ENCODE results near the gene PPFIA3. TPM values are rescaled to one million over a fixed set of nuclear protein-coding genes. Genes with fewer than 3 reads are reported as not detected.

Gene PPFIA3
- total and polyA plus RNA-seq, 2 experiments from 2014 or later, result 25.4 to 29.7 TPM

DNA sequence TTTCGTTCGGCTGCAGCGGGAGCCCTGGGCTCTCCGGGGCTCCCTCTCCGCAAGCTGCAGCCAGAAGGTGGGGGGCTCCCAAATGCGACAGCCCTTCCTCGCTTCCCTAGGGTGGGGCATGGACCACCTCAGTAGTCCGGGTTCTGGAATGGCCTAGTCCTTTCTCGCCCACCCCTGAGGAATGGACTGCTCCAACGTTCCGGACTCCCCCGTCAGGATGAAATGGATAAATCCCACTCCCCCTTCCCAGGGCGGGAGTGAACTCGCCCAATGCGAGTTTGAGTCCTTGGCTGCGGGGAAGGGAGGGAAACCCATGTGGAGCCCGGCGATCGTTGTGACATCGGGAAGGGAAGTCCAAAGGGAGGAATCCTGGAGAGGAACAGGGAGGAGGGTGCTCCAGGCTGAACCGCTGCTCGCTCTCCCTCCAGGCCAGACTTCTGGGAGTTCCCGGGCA is 30.3 kb downstream of the PPFIA3 start:
- peaks cover 39% of the 10 kb centered on the region for H3K4me1 Mint-ChIP-seq
- H3K4me3 ChIP-seq, result peak overlapping the region; percentile 96
- peaks cover 28% of the 10 kb centered on the region for H3K27me3 Mint-ChIP-seq (ENCODE audit: insufficient read depth, low read depth, poor library complexity)
- peaks cover 10% of the 10 kb centered on the region for H3K9me3 Mint-ChIP-seq
- peak overlapping the region; percentile 96 for H3K4me3 Mint-ChIP-seq
- H3K27ac ChIP-seq (ENCODE audit: low read depth), result peak overlapping the region; percentile 90
- peaks cover 7% of the 10 kb centered on the region; the same call in 1 of the 2 replicates for H3K27me3 ChIP-seq (ENCODE audit: insufficient read depth)
- H3F3A ChIP-seq (replicated peaks; ENCODE audit: low read depth), result peaks cover 22% of the 10 kb centered on the region
- peak overlapping the region; percentile 99 for H3K4me2 ChIP-seq
- peak; percentile 93 for DNase-seq (ENCODE audit: low spot score)
- peak overlapping the region; percentile 95 for H3K27ac Mint-ChIP-seq
- peaks cover 17% of the 10 kb centered on the region for H3K9me2 ChIP-seq (ENCODE audit: insufficient read depth)
- H3K79me2 ChIP-seq (replicated peaks; ENCODE audit: insufficient read depth), result no peaks in the 10 kb centered on the region
- peaks cover 15% of the 10 kb centered on the region for H3K4me1 ChIP-seq (ENCODE audit: insufficient read depth)
- H3K36me3 ChIP-seq (ENCODE audit: insufficient read depth), result no peaks in the 10 kb centered on the region
- no peaks in the 10 kb centered on the region for H4K20me1 ChIP-seq (replicated peaks; ENCODE audit: insufficient read depth)
- TF ChIP-seq EZH2phosphoT487 (IDR thresholded peaks at IDR 0.05; ENCODE audit: unreplicated experiment), result no peak
- no peak for TF ChIP-seq JUNB (IDR thresholded peaks at IDR 0.05; ENCODE audit: unreplicated experiment)
- peak; percentile 37; the same call in 1 of the 2 replicates for TF ChIP-seq POLR2AphosphoS5 (IDR thresholded peaks at IDR 0.05; ENCODE audit: low read depth)
- no peak for TF ChIP-seq STAT1 (IDR thresholded peaks at IDR 0.05; ENCODE audit: unreplicated experiment)
- TF ChIP-seq EZH2 (IDR thresholded peaks at IDR 0.05; ENCODE audit: low read depth, unreplicated experiment), result no peak
- TF ChIP-seq, protein P1, sequence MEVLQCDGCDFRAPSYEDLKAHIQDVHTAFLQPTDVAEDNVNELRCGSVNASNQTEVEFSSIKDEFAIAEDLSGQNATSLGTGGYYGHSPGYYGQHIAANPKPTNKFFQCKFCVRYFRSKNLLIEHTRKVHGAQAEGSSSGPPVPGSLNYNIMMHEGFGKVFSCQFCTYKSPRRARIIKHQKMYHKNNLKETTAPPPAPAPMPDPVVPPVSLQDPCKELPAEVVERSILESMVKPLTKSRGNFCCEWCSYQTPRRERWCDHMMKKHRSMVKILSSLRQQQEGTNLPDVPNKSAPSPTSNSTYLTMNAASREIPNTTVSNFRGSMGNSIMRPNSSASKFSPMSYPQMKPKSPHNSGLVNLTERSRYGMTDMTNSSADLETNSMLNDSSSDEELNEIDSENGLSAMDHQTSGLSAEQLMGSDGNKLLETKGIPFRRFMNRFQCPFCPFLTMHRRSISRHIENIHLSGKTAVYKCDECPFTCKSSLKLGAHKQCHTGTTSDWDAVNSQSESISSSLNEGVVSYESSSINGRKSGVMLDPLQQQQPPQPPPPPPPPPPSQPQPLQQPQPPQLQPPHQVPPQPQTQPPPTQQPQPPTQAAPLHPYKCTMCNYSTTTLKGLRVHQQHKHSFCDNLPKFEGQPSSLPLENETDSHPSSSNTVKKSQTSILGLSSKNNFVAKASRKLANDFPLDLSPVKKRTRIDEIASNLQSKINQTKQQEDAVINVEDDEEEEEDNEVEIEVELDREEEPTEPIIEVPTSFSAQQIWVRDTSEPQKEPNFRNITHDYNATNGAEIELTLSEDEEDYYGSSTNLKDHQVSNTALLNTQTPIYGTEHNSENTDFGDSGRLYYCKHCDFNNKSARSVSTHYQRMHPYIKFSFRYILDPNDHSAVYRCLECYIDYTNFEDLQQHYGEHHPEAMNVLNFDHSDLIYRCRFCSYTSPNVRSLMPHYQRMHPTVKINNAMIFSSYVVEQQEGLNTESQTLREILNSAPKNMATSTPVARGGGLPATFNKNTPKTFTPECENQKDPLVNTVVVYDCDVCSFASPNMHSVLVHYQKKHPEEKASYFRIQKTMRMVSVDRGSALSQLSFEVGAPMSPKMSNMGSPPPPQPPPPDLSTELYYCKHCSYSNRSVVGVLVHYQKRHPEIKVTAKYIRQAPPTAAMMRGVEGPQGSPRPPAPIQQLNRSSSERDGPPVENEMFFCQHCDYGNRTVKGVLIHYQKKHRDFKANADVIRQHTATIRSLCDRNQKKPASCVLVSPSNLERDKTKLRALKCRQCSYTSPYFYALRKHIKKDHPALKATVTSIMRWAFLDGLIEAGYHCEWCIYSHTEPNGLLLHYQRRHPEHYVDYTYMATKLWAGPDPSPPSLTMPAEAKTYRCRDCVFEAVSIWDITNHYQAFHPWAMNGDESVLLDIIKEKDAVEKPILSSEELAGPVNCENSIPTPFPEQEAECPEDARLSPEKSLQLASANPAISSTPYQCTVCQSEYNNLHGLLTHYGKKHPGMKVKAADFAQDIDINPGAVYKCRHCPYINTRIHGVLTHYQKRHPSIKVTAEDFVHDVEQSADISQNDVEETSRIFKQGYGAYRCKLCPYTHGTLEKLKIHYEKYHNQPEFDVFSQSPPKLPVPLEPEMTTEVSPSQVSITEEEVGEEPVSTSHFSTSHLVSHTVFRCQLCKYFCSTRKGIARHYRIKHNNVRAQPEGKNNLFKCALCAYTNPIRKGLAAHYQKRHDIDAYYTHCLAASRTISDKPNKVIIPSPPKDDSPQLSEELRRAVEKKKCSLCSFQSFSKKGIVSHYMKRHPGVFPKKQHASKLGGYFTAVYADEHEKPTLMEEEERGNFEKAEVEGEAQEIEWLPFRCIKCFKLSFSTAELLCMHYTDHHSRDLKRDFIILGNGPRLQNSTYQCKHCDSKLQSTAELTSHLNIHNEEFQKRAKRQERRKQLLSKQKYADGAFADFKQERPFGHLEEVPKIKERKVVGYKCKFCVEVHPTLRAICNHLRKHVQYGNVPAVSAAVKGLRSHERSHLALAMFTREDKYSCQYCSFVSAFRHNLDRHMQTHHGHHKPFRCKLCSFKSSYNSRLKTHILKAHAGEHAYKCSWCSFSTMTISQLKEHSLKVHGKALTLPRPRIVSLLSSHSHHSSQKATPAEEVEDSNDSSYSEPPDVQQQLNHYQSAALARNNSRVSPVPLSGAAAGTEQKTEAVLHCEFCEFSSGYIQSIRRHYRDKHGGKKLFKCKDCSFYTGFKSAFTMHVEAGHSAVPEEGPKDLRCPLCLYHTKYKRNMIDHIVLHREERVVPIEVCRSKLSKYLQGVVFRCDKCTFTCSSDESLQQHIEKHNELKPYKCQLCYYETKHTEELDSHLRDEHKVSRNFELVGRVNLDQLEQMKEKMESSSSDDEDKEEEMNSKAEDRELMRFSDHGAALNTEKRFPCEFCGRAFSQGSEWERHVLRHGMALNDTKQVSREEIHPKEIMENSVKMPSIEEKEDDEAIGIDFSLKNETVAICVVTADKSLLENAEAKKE (CRISPR knock-in tag; IDR thresholded peaks at IDR 0.05), result no peak
- TF ChIP-seq REST (IDR thresholded peaks at IDR 0.05; ENCODE audit: unreplicated experiment), result no peak
- TF ChIP-seq CREB1 (CRISPR knock-in tag; IDR thresholded peaks at IDR 0.05; ENCODE audit: low read depth), result 0 out of 2 replicates have a peak, but pooled peaks have one; percentile 11
- TF ChIP-seq ZNF114 (CRISPR knock-in tag; IDR thresholded peaks at IDR 0.05), result no peak
- TF ChIP-seq CTCF (conservative IDR thresholded peaks at IDR 0.05; ENCODE audit: low read depth in 2 of 2), result no peak
- ATAC-seq, result peak; percentile 3
- H3K36me3 Mint-ChIP-seq (ENCODE audit: low read depth), result peaks cover 6% of the 10 kb centered on the region; the same call in 2 of the 3 replicates
- H2AFZ ChIP-seq, result peak overlapping the region; percentile 91; the same call in 1 of the 2 replicates
